ENCODE data around the gene GJB5.
"Not testable (repeated sequence)": the region's sequence is repeated elsewhere in the genome, so short reads cannot be mapped to it uniquely, and the experiment has no call there.

Gene GJB5

GRCh38 chr1:34754964-34755637 is at the start of gene GJB5:
Gene GJB5, plus strand, starts transcription at chr1:34755047. Its CDS starts 2,284 bp downstream, at chr1:34757331.
- H3K4me1 Mint-ChIP-seq (ENCODE audit: low read depth), result no peaks in the 10 kb centered on the region
- no peak within 1 kb of the TSS for H3K4me3 Mint-ChIP-seq
- H3K9me3 Mint-ChIP-seq (ENCODE audit: low read depth), result no peaks in the 10 kb centered on the region
- H3K27ac Mint-ChIP-seq, result no peak within 1 kb of the TSS
- H3K36me3 Mint-ChIP-seq, result no peaks in the 10 kb centered on the region
- peaks cover 2% of the 10 kb centered on the region for H3K27me3 Mint-ChIP-seq

- no peaks in the 10 kb centered on the region for H3K4me1 Mint-ChIP-seq (ENCODE audit: low read depth)
- no peak overlapping the region for H3K4me3 Mint-ChIP-seq
- peaks cover 7% of the 10 kb centered on the region for H3K27me3 Mint-ChIP-seq
- H3K36me3 Mint-ChIP-seq, result no peaks in the 10 kb centered on the region
- no peaks in the 10 kb centered on the region for H3K9me3 Mint-ChIP-seq (ENCODE audit: low read depth)
- no peak overlapping the region for H3K27ac Mint-ChIP-seq
Observed at GRCh38 chr1:34705077-34705476, 49.8 kb upstream of the GJB5 start.

GRCh38 chr1:34708106-34708505 is 46.7 kb upstream of the GJB5 start:
- H3K4me1 Mint-ChIP-seq (ENCODE audit: low read depth), result no peaks in the 10 kb centered on the region
- H3K9me3 Mint-ChIP-seq (ENCODE audit: low read depth), result no peaks in the 10 kb centered on the region
- no peaks in the 10 kb centered on the region for H3K36me3 Mint-ChIP-seq
- peaks cover 4% of the 10 kb centered on the region for H3K27me3 Mint-ChIP-seq
- H3K27ac Mint-ChIP-seq, result no peak overlapping the region
- no peak overlapping the region for H3K4me3 Mint-ChIP-seq

GRCh38 chr1:34709547-34709946 is 45.3 kb upstream of the GJB5 start:
- Mint-ChIP-seq H3K36me3 (no peaks in the 10 kb centered on the region), H3K27ac (no peak overlapping the region), H3K9me3 (ENCODE audit: low read depth) (no peaks in the 10 kb centered on the region), H3K4me1 (ENCODE audit: low read depth) (no peaks in the 10 kb centered on the region), H3K27me3 (peaks cover 5% of the 10 kb centered on the region), H3K4me3 (no peak overlapping the region)

GRCh38 chr1:34710812-34711211 is 44.0 kb upstream of the GJB5 start:
- H3K27me3 Mint-ChIP-seq, result peaks cover 8% of the 10 kb centered on the region
- no peaks in the 10 kb centered on the region for H3K9me3 Mint-ChIP-seq (ENCODE audit: low read depth)
- H3K36me3 Mint-ChIP-seq, result no peaks in the 10 kb centered on the region
- H3K4me1 Mint-ChIP-seq (ENCODE audit: low read depth), result no peaks in the 10 kb centered on the region
- no peak overlapping the region for H3K27ac Mint-ChIP-seq
- no peak overlapping the region for H3K4me3 Mint-ChIP-seq

- Mint-ChIP-seq H3K27me3 (peaks cover 8% of the 10 kb centered on the region), H3K9me3 (ENCODE audit: low read depth) (no peaks in the 10 kb centered on the region), H3K4me3 (no peak overlapping the region), H3K27ac (no peak overlapping the region), H3K36me3 (no peaks in the 10 kb centered on the region), H3K4me1 (ENCODE audit: low read depth) (no peaks in the 10 kb centered on the region)
Observed at GRCh38 chr1:34711485-34711884, 43.4 kb upstream of the GJB5 start.

GRCh38 chr1:34712007-34712688 is 42.7 kb upstream of the GJB5 start:
- no peak overlapping the region for H3K4me3 Mint-ChIP-seq
- H3K9me3 Mint-ChIP-seq (ENCODE audit: low read depth), result no peaks in the 10 kb centered on the region
- H3K36me3 Mint-ChIP-seq, result no peaks in the 10 kb centered on the region

GRCh38 chr1:34713443-34713842 is 41.4 kb upstream of the GJB5 start:
- H3K9me3 Mint-ChIP-seq (ENCODE audit: low read depth), result no peaks in the 10 kb centered on the region
- no peaks in the 10 kb centered on the region for H3K36me3 Mint-ChIP-seq
- no peak overlapping the region for H3K4me3 Mint-ChIP-seq

More at GRCh38 chr1:34712007-34712688, 42.7 kb upstream of the GJB5 start:
- peaks cover 8% of the 10 kb centered on the region for H3K27me3 Mint-ChIP-seq
- H3K27ac Mint-ChIP-seq, result no peak overlapping the region
- no peaks in the 10 kb centered on the region for H3K4me1 Mint-ChIP-seq (ENCODE audit: low read depth)

GRCh38 chr1:34714386-34714785 is 40.5 kb upstream of the GJB5 start:
- Mint-ChIP-seq H3K9me3 (ENCODE audit: low read depth) (no peaks in the 10 kb centered on the region), H3K36me3 (no peaks in the 10 kb centered on the region), H3K27me3 (peaks cover 15% of the 10 kb centered on the region), H3K27ac (no peak overlapping the region), H3K4me1 (ENCODE audit: low read depth) (no peaks in the 10 kb centered on the region), H3K4me3 (no peak overlapping the region)

More at GRCh38 chr1:34713443-34713842, 41.4 kb upstream of the GJB5 start:
- Mint-ChIP-seq H3K4me1 (ENCODE audit: low read depth) (no peaks in the 10 kb centered on the region), H3K27ac (no peak overlapping the region), H3K27me3 (peaks cover 15% of the 10 kb centered on the region)

- peaks cover 22% of the 10 kb centered on the region for H3K27me3 Mint-ChIP-seq
- H3K4me3 Mint-ChIP-seq, result no peak overlapping the region
- H3K27ac Mint-ChIP-seq, result no peak overlapping the region
- H3K4me1 Mint-ChIP-seq (ENCODE audit: low read depth), result no peaks in the 10 kb centered on the region
- no peaks in the 10 kb centered on the region for H3K36me3 Mint-ChIP-seq
- no peaks in the 10 kb centered on the region for H3K9me3 Mint-ChIP-seq (ENCODE audit: low read depth)
Observed at GRCh38 chr1:34715139-34715538, 39.7 kb upstream of the GJB5 start.

- no peaks in the 10 kb centered on the region for H3K36me3 Mint-ChIP-seq
- no peaks in the 10 kb centered on the region for H3K4me1 Mint-ChIP-seq (ENCODE audit: low read depth)
- peaks cover 30% of the 10 kb centered on the region for H3K27me3 Mint-ChIP-seq
- no peak overlapping the region for H3K4me3 Mint-ChIP-seq
- H3K9me3 Mint-ChIP-seq (ENCODE audit: low read depth), result no peaks in the 10 kb centered on the region
- no peak overlapping the region for H3K27ac Mint-ChIP-seq
Observed at GRCh38 chr1:34721241-34721640, 33.6 kb upstream of the GJB5 start.

GRCh38 chr1:34721646-34722355 is 33.0 kb upstream of the GJB5 start:
- H3K27me3 Mint-ChIP-seq, result peaks cover 30% of the 10 kb centered on the region
- no peaks in the 10 kb centered on the region for H3K4me1 Mint-ChIP-seq (ENCODE audit: low read depth)
- no peaks in the 10 kb centered on the region for H3K9me3 Mint-ChIP-seq (ENCODE audit: low read depth)

GRCh38 chr1:34726861-34727260 is 28.0 kb upstream of the GJB5 start:
- Mint-ChIP-seq H3K36me3 (no peaks in the 10 kb centered on the region), H3K27me3 (peaks cover 23% of the 10 kb centered on the region), H3K27ac (no peak overlapping the region), H3K9me3 (ENCODE audit: low read depth) (no peaks in the 10 kb centered on the region), H3K4me3 (no peak overlapping the region), H3K4me1 (ENCODE audit: low read depth) (no peaks in the 10 kb centered on the region)

More at GRCh38 chr1:34721646-34722355, 33.0 kb upstream of the GJB5 start:
- H3K27ac Mint-ChIP-seq, result no peak overlapping the region
- H3K36me3 Mint-ChIP-seq, result no peaks in the 10 kb centered on the region
- H3K4me3 Mint-ChIP-seq, result no peak overlapping the region

- Mint-ChIP-seq H3K4me1 (ENCODE audit: low read depth) (no peaks in the 10 kb centered on the region), H3K36me3 (no peaks in the 10 kb centered on the region), H3K27ac (no peak overlapping the region), H3K4me3 (no peak overlapping the region), H3K9me3 (ENCODE audit: low read depth) (no peaks in the 10 kb centered on the region), H3K27me3 (peaks cover 16% of the 10 kb centered on the region)
Observed at GRCh38 chr1:34730485-34730884, 24.4 kb upstream of the GJB5 start.

GRCh38 chr1:34732831-34733230 is 22.0 kb upstream of the GJB5 start:
- not testable (repeated sequence) for H3K27ac Mint-ChIP-seq; H3K4me3 Mint-ChIP-seq; H3K4me1 Mint-ChIP-seq (ENCODE audit: low read depth); H3K36me3 Mint-ChIP-seq; H3K9me3 Mint-ChIP-seq (ENCODE audit: low read depth); H3K27me3 Mint-ChIP-seq
